ENCODE results near the gene ALDH3B2. TPM values are rescaled to one million over a fixed set of nuclear protein-coding genes. Genes with fewer than 3 reads are reported as not detected.

Gene ALDH3B2
- total RNA-seq, 4 donors from 2014 or later, result not detected

DNA sequence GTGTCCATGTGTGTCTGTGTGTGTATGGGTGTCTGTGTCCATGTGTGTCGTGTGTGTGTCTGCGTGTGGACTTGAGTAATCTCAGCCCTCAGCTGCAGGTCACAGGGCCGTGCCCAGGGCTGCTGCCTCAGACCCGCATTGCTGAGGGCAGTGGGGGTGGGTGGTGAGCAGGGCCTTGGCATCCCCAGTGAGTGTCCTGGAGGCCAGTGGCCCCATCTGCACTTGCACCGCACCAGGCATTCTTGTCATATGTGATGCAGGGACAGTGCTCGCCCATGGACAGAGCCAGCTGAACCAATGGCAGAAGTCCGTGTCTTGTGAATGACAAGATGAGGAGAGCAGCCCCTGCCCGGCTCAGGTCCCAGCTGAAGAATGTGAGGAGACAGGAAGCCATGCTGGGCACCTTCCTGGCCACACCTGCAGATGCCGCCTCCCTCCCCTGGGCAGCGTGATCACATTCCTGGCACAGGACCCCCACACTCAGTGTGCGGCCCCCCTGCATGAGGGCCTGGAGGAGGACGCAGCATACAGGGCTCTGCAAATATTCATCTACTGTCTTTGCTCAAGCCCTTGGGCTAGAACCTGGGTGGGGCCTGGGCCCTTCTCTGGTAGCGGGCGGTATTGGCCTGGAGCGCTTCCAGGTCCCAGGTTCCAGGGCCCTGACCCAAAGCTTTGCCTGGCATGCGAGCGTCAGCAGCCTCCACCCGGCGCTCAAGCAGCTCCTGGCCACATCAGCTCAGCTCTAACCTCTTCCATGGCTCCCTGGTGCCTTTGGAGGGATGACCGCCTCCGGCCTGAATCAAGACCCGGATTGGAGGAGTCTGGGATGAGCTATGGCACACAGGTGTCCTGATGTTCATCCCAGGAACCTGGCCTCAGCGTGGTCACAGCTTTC, 3.9 kb downstream of the ALDH3B2 start:
- no peak overlapping the region for H3K4me3 ChIP-seq
- no peak for DNase-seq (ENCODE audit: low spot score in 2 of 2)
- H3K27ac ChIP-seq, result no peak overlapping the region
- WGBS, 2 donors, result 74 to 77% methylated on average over 16 to 19 of the region's 23 CpGs
- no peaks in the 10 kb centered on the region for H3K9me3 ChIP-seq
- no peaks in the 10 kb centered on the region for H3K4me1 ChIP-seq
- no peaks in the 10 kb centered on the region for H3K36me3 ChIP-seq
- H3K27me3 ChIP-seq, result peaks cover 0 to 23% of the 10 kb centered on the region in 2 donors
- no peak for TF ChIP-seq POLR2A (IDR thresholded peaks at IDR 0.05)
- no peak for TF ChIP-seq EP300 (IDR thresholded peaks at IDR 0.05)
- TF ChIP-seq CTCF (IDR thresholded peaks at IDR 0.05), result no peak

DNA sequence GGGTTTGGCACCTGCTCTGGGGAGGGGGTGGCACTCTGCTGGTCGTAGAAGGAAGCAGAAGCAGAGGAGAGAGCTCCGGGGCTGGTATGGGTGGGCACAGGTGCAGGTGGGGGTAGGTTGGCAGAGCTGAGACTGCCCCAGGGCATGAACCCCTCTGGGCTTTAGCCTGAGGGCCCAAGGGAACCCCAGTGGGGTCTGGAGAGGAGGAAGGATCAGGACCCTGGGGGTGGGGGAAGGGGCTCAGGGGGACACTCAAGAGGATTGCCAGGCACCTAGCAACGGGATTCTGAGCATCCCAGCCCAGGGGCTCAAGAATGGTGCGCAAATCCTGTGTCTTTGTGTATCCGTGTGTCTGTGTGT, 6.3 kb downstream of the ALDH3B2 start:
- Histone ChIP-seq H3K9me3 (no peaks in the 10 kb centered on the region), H3K4me3 (no peak overlapping the region), H3K4me1 (no peaks in the 10 kb centered on the region), H3K27ac (no peak overlapping the region), H3K36me3 (no peaks in the 10 kb centered on the region), H3K27me3 (peaks cover 0 to under 1% of the 10 kb centered on the region in 2 donors)
- 65 to 68% methylated on average over 5 of the region's 5 CpGs for WGBS, 2 donors
- TF ChIP-seq CTCF (IDR thresholded peaks at IDR 0.05), result no peak
- no peak for TF ChIP-seq POLR2A (IDR thresholded peaks at IDR 0.05)
- no peak for TF ChIP-seq EP300 (IDR thresholded peaks at IDR 0.05)
- no peak for DNase-seq (ENCODE audit: low spot score in 2 of 2)

- H3K4me1 ChIP-seq, result no peaks in the 10 kb centered on the region
- TF ChIP-seq EP300 (IDR thresholded peaks at IDR 0.05) (no peak), POLR2A (IDR thresholded peaks at IDR 0.05) (no peak), CTCF (IDR thresholded peaks at IDR 0.05) (no peak)
- H3K4me3 ChIP-seq, result no peak overlapping the region
- H3K27me3 ChIP-seq, result no peaks in the 10 kb centered on the region
- no peak overlapping the region for H3K27ac ChIP-seq
- H3K9me3 ChIP-seq, result no peaks in the 10 kb centered on the region
- no peaks in the 10 kb centered on the region for H3K36me3 ChIP-seq
- 68 to 79% methylated on average over 20 to 25 of the region's 26 CpGs for WGBS, 2 donors
- DNase-seq (ENCODE audit: low spot score in 2 of 2), result no peak
Measured at GRCh38 chr11:67667490-67668191, 6.8 kb downstream of the ALDH3B2 start.

GRCh38 chr11:67666676-67667489, 7.5 kb downstream of the ALDH3B2 start:
- DNase-seq (ENCODE audit: low spot score in 2 of 2), result no peak
- Histone ChIP-seq H3K27ac (no peak overlapping the region), H3K4me1 (no peaks in the 10 kb centered on the region), H3K27me3 (no peaks in the 10 kb centered on the region), H3K9me3 (no peaks in the 10 kb centered on the region), H3K36me3 (no peaks in the 10 kb centered on the region), H3K4me3 (no peak overlapping the region)
- WGBS, 2 donors, result 64 to 74% methylated on average over 15 to 19 of the region's 20 CpGs
- TF ChIP-seq EP300 (IDR thresholded peaks at IDR 0.05) (no peak), POLR2A (IDR thresholded peaks at IDR 0.05) (no peak), CTCF (IDR thresholded peaks at IDR 0.05) (no peak)

All from tibial nerve (tissue), 4 donors.